GM21515 (cell line): ENCODE measurements around the gene ZBTB12.

Experiments
- ATAC-seq: cut with Tn5 transposase; IDR thresholded peaks from one replicate; pipeline ENCODE4 v1.9.1; 2021; ENCODE audit not compliant: unreplicated experiment

ZBTB12 gene

DNA sequence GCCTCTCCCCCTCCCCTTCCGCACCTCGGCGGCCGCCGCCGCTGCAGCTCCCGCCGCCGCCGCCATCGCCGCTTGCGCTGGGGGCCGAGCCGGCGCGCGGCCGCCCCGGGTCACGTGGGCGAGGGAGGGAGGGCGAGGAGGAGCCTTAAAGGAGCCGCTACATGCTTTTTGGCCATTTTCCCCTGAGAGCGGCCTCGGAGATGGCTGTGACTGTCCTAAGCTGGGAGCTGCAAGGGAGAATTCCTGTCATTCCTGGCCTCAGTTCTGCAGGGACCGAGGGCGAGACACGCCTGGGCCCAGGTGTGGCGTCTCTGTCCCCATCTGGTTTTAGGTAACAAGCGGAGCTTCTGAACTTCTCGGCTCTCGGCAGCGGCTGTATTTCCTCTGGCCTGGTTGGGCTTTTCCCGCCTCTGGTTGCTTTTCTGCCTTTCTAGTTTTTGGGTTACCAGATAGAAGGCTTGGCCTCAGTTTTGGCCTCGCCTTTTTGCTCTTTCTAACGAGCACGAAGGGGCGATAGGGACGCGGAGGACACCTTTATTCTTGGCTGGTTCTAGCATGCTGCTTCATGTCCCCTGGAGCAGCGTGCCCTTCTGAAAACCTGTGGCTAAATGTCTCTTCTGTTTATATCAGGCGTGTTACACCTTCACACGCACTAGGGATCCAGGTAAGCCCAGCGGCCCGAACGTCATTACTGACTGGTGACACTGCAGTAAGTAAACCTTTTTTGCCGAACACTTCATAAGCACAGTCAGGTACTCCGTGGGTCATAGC lies 4.1 kb downstream of the ZBTB12 start, which contains the start of gene EHMT2:
EHMT2 (minus strand) TSS at position 87 of the 771 bp plus-strand sequence; CDS start at position 66, 21 bp downstream.
- peak; percentile 47 for ATAC-seq

DNA sequence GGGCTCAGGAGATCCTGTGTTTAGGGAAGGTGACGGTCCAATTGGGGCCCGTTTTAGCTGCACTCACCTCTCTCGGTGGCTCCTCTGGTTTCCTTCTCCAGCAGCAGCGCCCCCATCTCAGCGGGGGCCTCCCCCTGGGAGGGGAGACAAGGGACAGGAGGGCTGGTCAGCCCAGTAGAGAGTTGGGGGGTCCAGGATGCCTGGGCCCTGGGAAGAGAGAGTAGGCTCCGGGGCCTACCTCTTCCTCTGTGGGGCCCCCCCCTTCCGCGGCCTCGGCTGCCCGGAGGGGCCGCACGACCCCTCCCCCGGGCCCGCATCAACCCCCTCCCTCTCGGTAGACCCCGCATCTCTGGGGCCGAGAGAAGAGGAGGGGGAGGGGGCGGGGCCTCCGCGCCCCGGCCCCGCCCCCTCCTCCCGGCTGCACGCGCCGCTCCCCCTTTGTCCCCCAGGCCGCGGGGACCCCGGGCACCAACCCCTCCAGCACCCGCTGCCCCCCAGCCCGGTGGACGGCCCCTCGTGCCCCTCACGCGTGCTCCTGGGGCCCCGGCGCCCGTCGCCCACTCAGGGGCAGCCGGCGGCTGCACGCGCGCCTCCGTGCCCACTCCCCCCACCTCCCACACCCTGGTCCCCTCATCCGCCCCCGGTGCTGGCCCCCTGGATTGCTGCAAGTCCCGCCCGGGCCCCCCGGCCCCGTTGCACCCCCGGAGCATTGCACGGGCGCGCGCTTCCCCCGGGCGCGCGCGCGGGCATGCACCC lies 4.9 kb downstream of the ZBTB12 start:
- ATAC-seq = no peak

DNA sequence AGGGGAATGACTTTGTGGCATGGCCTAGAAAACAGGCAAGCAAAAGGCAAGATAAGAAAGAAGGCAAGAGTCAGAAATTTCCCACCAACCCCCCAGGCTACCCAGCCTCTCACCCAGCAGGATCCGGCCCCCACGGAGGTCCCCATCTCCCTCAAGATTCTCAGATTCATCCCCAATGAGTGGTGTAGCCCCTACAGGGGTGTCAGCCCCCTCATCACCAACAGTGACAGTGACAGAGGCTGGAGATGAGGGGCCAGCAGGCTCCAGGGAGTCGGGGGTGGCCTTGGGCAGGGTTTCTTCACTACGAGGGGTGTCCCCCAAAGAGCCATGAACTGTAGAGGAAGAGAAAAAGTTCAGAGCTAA lies 5.4 kb downstream of the ZBTB12 start:
- ATAC-seq = no peak

DNA sequence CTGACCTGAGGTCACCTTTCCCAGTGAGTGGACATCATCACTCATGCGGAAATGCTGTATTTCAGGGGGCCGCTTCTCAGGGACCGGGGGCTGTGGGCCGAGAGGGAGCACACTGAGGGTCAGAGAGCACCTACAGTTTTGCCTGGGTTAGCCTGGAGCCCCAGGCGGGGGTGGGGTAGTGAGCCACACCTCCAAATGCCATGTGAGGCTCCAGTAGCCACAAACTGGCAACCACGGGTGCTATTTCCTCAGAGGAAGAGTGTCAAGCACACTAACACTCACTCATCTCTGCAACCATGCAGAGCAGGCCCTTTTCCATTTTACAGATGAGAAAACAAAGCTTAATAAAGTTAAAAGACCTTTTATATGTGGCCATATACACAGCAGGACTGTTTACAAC lies 9.1 kb downstream of the ZBTB12 start:
- ATAC-seq = no peak

DNA sequence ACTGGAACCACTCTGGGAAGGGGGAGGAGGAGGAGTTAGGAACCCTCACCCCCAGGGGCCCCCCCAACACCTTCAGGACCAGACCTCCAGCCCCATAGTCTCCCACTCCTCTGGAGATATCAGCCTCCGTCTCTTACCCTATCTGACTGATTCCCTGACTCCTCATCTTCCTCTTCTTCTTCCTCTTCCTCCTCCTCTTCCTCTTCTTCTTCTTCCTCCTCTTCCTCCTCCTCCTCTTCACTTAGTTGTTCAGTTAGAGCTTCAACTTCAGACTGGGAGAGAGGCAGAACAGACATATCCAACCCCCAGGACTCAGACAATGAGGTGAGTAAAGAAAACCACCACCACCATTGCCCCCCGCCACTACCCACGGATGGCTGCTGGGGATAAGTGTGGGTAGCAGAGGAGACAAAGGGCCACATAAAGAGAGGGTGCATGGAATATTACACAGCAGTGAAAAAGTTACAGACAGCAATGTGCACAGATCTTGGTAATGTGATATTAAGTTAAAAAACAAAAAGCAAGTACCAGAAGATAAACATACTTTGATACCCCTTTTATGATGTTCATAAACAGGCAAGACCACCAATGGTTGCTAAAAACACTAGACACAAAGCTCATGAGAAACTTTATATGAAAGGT lies 12.4 kb downstream of the ZBTB12 start:
- no peak for ATAC-seq

DNA sequence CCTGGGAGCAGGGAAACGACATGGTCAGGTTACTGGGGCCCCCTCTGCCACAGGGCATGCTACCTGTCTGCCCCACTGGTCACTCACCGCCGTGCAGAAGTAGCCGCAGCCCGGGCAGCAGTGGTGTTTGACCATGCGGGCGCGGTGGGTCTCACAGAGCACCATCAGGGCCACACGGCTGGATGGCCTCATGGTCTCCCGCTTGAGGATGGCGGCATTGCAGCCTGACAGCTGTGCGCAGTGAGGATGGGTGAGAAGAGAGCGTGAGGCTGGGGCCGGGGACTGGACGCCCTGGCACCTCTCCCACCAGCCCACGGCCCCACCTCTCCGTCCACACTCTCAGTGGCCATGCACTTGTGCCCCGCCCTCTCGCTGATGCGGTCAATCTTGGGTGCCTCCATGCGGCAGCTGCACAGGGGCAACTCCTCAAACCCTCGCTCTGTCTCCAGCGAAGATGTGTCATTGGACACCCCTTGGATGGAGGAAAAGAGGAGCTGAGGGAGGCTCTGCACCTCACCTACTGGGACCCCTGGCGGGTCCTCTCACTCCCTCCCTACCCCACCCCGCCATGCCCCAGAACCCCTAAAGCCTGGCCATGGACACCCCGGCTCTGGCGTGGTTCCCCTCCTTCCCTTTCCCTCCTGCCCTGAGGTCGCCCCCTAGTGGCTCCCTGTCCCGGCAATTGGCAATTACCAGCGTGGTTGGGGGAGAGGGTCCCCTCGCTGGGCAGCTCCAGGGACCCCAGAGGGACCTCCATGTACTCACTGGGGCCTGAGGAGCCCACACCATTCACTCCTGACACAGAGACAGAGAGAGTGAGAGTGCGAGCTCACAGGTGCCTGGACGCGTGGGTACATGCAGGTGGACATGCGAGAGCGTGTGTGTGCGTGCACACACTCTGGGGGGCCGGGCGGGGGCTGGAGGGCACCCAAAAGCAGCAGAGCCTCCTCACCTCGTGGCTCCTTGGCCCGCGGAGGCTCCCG lies 13.3 kb downstream of the ZBTB12 start:
- no peak for ATAC-seq

DNA sequence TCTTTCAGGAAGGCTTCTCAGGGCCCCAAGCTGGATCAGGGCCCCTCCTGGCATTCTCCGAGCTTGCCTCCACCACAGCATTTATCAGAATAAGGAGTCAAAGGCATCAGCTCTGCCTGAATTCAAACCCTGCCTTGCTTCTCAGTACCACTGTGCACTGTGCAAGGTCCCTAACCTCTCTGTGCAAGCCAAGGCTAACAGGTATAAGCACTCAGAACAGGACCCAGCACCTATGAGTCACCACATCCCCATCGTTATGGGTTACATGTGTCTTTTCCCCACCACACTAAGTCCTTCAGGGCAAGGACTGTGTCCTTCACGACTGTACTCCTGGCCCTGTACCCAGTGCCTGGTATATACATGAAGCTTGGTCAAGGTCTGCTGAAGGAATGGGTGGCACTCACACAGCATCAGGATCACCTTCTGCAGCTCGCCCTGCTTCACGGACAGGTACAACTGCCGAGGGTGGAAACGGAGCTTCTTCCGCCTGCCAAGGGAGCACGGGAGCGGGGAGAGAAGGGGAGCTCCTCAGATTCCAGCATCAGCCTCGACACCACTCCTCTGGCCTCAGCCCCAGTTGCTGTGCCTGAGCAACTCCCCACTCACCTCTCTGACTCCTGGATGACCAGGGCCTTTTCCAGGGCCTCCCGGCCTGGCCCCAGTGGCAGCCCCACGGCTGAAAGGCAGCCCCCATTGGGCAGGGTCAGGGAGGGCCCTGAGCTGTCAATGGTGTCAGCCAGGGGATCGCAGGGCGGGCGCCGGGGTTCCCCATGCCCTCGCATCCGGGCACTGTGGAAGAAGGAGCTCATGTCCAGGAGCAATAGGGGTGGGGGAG lies 14.5 kb downstream of the ZBTB12 start:
- no peak for ATAC-seq

DNA sequence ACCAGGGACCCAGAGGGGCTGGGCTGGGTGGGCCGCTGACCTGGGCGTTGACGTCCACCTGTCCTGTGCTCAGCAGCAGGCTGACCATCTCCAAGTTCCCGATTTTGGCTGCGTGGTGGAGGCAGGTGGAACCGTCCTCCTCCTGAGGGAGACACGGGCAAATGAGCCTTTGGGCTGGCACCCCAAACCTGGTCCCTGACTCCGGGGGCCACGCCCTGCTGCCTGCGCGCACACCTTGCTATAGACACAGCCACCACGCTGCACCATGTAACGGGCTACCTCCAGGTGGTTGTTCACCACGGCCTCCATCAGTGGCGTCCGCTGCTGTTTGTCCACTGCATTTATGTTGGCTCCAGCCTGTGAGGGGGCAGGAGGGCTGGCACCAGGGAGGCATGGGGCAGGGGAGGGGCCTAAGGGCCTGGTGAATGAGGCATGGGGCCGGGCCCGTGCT lies 15.3 kb downstream of the ZBTB12 start:
- ATAC-seq = no peak

DNA sequence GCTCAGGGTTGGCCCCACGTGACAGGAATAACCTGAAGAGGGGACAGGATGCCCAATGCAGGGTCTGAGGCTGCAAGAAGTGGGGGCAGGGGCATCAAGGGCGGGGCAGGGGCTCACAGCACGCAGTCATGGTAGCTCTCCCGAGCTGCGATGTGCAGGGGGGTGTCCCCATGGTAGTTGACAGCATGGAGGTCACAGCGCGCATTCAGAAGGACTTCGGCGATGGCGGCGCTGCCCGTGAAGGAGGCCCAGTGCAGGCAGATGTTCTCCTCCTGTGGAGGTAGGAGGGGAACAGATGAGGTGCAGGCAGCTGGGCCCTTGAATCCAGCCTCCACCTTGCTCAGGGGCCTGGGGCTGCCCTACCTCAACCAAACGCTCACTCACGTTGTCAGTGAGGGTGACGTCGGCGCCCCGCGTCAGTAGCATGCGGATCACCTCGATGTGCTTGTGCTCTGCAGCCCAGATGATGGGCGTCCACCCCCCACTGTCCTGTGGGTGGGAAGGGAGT lies 17.3 kb downstream of the ZBTB12 start:
- no peak for ATAC-seq

DNA sequence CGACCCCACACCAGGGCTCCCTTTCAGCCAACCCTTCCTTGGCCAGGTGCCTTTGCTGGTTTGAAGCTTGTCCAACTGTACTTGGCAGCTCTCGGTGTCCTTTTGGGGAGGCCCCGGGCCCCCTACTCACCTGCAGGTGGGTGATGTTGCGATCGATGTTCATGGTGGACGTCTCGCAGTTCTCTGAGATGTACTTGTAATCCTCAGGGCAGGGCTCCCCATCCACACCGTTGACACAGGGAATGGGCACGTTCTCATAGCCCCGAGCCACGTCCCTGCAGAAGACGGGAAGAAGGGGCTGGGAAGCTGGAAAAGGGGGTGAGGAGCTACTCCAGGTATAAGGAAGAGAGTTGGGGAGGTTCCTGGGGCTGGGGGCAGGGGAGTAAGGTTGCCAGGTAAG lies 18.2 kb downstream of the ZBTB12 start:
- ATAC-seq = no peak

DNA sequence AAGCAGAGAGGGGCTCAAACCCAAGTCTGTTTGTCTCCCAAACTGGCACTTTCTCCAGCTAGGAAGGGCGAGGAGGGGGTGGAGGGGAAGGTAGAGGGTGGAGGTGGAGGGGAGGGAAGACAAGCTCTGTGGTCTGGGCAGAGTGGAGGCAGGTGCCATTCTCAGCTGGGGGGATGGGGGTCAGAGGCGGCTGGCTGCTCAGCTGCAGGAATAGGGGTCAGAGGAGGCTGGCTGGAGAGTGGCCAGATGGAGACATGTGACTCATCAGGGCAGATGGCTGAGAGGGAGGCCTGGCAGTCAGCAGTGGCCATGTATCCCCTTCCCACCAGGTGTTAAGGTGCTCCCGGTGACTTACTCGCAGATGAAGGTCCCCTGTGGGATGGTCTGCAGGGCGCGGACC lies 19.5 kb downstream of the ZBTB12 start:
- no peak for ATAC-seq

DNA sequence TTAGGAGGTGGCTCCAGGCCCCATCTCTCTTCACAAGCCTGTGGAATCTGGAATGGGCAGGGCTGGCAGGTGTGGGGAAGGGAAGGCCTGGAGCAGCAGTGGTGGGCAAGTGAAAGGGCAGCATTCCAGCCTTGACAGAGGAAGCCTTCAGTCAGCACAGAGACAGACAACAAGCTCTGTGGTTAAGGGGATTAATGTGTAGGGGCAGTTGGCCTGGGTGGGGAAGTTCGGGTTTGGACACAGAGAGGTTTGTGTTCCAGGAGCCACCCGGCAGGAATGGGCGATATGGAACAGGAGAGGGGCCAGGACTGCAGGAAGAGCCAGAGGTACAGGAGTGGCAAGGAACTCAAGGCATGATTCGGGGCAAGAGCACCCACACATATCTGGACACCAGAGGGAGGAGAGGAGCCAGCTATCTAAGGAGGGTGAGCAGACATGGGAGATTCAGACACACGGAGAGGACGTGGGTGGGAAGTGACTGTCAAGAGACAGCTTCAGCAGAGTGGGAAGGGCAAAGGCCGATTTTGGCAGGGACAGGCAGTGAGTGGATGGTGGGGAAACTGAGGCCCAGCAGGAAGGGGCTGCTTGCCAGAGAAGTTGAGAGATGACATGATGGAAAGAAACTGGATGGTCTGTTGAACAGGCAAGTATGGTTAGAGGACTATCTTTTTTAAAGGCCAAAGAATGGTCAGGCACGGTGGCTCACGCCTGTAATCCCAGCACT lies 20.6 kb downstream of the ZBTB12 start:
- no peak for ATAC-seq

DNA sequence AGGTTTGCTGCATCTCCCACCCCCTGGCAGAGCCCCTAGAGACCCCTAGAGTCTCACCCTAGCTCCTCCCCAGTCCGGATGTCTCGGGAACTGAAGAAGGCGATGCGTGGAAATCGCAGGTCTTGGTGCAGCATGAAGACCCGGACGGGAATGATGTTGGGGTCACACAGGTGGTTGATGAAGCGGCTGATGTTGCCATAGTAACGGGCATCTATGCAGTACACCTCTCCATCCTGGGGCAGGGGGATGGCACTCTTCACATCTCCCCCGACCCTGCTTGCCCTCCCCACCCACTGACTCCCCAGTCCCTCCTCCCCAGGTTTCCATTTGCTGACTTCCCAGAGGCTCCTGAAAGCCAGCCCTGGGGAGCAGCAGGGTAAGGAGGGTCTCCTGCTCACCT lies 21.3 kb downstream of the ZBTB12 start:
- no peak for ATAC-seq

DNA sequence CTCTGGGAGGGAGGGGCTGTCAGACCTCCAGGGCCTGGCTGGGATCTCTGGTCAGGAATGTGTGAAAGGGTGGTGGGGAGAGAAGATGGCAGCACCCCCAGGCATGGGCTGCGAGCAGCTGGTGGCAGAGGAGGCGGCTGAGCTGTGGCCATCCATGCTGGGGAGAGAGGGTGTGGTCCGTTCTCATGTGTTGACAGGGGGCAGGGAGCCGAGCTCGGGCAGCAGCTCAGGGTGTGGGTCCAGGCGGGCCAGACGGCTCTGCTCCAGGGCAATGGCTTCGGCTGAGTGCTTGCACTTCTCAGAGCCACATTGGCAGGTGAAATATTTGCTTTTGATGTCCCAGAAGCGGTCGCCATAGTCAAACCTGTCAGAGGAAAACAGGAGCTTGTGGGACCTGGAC lies 22.0 kb downstream of the ZBTB12 start:
- ATAC-seq = no peak

DNA sequence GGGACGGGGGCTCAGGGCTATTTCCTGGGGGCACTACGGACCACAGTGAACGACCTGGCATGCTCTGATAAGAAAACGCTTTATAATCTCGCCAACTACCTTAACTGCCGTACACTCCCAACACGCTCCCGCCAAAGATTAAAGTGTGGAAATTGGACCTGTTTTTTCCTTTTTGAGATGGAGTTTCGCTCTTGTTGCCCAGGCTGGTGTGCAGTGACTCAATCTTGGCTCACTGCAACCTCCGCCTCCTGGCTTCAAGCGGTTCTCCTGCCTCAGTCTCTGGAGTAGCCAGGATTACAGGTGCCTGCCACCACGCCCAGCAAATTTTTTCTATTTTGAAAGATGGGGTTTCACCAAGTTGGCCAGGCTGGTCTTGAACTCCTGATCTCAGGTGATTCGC lies 22.7 kb downstream of the ZBTB12 start:
- no peak for ATAC-seq

DNA sequence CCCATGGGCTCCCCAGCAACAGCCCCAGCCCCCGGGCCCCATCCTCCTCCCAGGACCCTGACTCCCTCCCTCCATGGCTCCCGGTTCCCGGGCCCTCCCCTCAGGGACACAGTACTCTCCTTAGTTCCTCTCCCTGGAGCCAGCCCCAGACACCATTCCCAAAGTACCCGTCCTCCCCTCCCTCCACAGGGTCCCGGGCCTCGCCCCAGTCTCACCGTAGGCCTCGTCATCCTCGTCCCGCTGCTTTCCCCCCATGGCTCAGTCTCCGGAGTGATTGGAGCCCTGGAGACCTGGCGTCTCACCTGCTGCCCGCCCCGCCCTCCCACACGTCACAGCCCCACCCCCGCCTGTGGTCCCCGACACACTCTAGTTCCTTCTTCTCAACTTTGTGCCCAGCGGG lies 23.2 kb downstream of the ZBTB12 start, which contains the start of gene SLC44A4:
SLC44A4 (minus strand) TSS at position 272 of the 400 bp plus-strand sequence; CDS start at position 255, 17 bp downstream.
- no peak for ATAC-seq

DNA sequence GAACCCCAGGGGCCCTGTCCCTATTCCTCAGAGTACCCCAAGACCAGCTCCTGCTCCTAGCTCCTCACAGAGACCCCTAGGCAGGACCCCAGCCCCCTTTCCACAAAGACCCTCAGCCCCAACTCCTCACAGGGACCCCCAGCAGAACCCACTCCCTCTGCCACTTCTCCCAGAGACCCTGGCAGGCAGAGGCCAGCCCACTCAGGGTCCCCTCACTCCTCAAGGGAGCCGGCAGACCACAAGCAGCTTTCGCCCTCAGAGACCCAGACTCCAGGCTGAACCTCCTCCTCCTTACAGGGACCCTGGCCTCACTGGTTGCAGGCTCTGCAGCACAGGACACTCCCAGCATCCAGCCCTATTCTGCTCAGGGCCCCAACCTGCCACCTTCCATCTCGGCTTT lies 23.7 kb downstream of the ZBTB12 start:
- no peak for ATAC-seq

DNA sequence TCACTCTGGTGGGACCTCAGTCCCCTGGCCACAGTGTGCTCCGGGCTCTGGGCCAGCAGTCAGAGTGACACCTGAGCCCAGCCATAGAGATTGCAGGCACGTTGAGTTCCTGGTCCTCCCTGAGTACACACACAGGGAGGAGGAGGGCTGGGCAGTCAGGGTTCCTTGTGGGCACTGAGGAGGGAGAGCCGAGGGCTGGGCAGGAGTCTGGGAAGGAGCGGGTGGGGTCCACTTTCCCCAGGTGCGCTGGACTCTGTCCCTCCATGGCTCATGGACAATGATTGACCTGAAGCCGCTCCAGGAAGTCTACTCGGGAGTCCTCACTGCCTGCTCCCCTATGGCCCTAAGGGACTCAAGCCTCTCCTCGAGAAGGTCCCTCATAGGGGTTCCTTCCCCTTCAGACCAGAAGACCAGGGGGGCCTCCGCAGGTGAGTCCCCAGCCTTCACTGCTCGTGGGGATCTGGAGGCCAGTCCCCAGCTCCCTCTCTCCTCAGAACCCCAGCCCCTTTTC lies 24.2 kb downstream of the ZBTB12 start:
- ATAC-seq = no peak
